Measurements from ENCODE around the gene DSN1.

Gene DSN1

DNA sequence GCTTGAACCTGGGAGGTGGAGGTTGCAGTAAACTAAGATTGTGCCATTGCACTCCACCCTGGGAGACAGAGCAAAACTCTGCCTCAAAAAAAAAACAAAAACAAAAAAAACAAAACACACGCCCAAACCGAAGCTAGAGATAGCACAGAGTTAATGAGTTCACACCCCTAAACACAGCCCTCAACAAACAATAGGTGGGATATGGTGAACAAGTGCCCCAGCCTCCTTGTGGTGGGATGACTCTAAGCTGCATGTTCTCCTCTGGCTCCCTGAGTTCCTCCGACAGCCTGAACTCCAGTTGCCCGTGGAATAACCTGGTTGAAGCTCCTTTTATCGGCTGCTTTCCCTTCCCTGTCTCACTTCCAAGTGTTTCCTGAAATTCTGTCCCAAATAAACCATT, 22.1 kb upstream of the DSN1 start:
- DNase-seq (ENCODE audit: low spot score) = no peak

- DNase-seq (ENCODE audit: low spot score) = no peak
Measured at GRCh38 chr20:36794116-36794474, 20.5 kb upstream of the DSN1 start.

DNA sequence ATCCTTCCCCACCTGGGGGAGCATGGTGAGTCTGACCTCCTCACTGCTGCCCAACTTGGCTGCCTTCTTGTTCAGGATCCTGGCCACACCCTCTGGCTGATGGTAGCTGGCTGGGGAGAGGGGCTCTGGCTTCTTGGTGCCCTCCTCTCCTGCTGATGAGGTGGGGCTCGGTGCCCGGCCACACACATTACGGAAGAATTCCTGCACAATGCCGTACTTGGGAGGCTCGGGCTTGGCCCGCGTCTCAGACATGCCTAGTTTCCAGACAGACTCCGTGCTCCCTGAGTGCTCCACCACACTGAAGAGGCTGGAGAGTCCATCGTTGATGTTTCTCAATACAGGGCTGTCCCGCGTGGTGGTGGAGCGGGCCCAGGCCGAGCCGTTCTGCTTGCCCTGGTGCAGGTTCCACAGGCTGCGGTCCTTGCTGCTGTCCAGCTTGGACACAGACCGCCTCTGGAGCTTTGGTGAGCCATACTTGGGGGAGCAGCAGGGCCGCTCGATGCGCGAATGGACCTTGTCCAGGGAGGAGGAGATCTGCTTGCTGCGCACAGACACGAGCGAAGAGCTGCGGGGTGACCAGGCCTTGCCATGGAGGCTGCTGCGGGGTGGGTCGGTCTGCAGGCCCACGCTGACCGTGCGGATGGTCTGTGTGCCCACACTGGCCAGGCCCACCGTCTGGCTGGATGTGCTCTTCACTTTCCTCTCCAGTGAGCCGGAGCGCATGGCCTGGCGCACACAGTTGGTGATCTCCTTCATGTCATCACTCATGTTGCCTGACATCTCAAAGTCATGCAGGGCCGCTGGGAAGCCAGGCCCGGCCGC, 19.9 kb upstream of the DSN1 start:
- no peak for DNase-seq (ENCODE audit: low spot score)

DNA sequence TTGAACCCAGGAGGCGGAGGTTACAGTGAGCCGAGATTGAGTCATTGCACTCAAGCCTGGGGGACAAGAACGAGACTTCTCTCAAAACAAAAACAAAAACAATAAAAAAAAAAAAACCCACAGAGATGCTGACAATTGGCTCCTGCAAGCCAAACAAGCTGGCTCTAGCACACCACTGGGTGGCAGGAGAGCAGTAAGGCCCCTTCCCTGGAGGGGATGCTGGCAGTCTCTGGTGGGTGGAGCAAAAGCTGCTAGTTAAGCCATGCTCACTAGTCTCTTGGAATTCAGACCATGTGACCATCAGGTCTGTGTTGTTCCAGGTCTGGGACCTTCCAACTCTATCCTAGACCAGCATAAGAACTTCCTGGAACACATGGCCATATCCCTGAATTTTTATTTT, 18.9 kb upstream of the DSN1 start:
- DNase-seq (ENCODE audit: low spot score) = peak; percentile 79

DNA sequence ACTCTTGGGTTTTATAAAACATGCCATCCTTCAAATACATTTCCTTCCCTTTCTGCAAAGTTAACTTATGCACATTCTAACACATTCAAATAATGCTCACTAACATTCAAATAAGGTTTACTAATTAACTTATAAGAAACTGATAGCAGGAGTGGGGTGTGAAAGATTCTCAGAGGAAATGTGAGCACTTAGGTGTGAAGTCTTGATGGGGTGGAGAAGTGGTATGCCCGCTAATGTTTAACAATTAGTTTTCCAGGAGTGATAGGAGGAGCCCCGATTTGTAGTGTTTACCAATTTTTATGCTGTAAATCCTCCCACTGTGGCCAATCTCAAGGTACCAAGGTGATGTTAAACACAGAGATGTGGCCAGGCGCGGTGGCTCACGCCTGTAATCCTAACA, 18.3 kb upstream of the DSN1 start:
- DNase-seq (ENCODE audit: low spot score) = no peak

GRCh38 chr20:36786663-36787062, 13.1 kb upstream of the DSN1 start:
- no peak for DNase-seq (ENCODE audit: low spot score)

- no peak for DNase-seq (ENCODE audit: low spot score)
Measured at GRCh38 chr20:36786246-36786645, 12.7 kb upstream of the DSN1 start.

DNA sequence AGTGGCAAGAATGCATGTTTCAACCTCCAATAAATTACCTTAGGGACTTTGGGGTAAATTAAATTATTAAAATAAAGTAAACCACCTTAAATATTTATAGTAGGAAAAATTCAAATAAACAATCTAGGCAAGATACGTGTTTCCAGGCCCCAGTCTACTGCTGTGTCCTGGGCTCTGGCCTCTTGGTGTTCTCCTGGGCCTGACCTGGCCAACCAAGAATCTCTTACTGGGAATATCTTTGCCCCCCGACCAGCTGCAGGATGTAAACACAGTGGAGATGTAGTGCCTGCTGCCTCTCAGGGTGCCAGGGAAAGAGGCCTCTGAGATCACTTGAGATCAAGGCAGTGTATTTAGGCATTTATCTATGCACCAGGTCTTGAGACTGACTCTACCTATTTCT, 11.7 kb upstream of the DSN1 start:
- DNase-seq (ENCODE audit: low spot score) = no peak

DNA sequence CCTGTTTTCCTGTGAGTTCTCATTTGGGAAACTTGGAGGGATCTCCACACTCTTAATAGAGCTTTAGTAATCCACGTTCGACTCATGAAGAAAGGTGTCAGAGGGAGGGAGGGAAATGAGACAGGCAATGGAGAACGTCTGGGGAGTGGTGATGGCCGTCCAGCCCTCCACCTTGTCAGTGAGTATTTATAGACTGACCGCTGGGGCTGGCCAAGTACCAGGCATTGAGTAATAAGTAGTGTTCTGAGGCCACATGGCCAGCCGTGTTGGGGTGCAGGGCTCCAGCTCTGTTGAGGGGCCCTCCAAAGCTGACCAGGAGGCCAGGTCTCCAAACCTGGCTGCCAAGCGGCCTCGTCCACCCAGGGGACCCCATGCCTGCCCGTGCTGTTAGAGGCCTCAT, 11.3 kb upstream of the DSN1 start:
- DNase-seq (ENCODE audit: low spot score) = no peak

GRCh38 chr20:36784116-36784515, 10.6 kb upstream of the DSN1 start:
- DNase-seq (ENCODE audit: low spot score) = no peak

GRCh38 chr20:36779656-36780025, 6.1 kb upstream of the DSN1 start:
- DNase-seq (ENCODE audit: low spot score) = no peak

DNA sequence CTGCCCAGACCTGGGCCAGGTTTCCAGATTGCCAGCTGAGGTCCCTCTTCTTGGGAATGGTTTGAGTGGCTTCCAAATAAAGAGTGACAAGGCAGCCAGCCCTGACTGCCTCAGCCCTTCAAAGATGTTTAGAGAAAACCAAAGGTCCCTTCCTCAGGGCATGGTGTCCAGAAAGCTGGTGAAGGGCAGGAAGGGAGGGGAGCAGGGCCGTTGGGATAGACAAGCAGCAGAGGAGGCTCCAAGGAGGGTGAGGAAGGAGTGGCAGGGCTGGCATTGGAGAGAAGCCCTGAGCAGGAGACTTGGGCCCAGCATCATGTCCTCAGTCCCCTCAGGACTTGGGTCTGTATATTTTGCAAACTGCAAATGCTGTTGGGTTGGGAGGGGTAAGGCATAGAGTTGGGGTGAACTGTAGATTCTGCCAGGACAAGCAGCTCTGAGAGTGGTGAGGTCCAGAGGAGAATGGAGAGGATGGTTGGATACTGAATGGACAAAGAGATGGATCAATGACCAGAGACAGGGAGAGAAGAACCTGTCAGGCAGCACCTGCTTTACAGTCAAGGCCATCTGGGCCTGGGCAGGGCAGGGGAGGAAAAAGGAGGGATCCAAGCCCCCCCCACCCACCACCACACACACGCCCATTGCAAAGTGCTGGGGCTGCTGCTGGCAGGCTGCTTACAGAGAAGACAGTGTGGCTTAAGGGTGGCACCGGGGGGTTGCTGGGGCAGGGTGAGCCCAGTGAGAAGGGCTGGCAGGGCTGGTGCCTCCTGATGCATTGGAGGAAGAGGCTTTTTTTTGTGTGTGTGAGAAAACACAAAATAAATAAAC, 5.5 kb upstream of the DSN1 start:
- no peak for DNase-seq (ENCODE audit: low spot score)

GRCh38 chr20:36777576-36777975, 4.0 kb upstream of the DSN1 start:
- no peak for DNase-seq (ENCODE audit: low spot score)

- no peak for DNase-seq (ENCODE audit: low spot score)
Measured at GRCh38 chr20:36777167-36777566, 3.6 kb upstream of the DSN1 start.

DNA sequence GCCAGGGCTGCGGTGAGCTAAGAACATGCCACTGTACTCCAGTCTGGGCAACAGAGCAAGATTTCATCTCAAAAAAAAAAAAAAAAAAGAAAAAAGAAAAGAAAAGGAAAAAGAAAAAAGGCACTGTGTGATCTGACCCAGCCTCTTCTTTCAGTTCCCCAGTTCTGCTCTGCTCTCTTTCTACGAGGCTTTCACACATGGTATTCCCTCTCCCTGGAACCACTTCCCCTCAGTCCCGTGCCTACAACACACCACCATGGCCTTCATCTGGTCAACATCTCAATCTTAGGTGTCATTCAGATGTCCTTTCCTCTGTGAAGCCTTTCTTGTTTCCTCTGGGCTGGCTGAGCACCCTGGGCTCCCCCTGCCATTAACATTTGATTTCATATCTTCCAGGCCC, 2.3 kb upstream of the DSN1 start:
- no peak for DNase-seq (ENCODE audit: low spot score)

- DNase-seq (ENCODE audit: low spot score) = no peak
Measured at GRCh38 chr20:36775196-36775595, 1.6 kb upstream of the DSN1 start.

DNA sequence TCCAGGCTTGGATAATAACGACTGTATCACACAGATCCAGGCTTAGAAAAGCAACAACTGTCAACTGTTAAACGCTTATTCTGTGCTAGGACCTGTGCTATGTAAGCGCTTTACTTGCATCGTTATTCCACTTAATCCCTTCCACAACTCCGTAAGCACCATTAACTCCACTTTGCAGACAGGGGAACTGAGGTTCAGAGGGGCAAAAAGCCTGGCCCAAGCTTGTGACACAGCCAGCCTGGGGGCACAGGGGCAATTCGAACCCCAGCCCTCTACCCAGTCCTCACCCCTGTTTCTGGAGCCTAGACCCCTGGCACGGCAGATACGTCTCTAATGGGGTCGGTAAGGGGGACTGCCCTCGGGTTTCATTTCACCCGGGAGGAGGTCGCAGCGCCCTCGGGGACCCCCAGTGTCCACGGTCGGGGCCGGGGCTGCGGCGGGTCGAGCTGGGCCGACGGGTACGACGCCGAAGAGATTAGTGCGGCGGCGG, 411 bp downstream of the DSN1 start:
- DNase-seq (ENCODE audit: low spot score) = peak; percentile 34

DNA sequence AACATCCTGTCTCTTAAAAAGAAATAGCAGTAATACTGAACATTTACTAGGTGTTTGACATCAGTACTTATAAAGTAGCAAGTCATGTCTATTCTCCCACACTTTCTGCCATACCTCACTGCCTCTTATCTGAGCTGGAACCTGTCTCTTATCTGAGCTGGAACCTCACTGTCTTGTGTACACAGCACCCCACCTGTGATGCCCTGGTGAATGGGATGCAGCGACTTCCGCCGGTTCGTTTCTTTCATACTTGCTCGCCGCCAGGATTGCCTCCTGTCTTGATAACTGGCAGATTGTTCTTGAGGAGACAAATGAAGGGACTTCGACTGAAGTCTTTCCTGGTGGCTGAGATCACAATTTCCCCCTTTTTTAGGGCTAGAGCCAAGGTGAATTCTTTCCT, 2.9 kb downstream of the DSN1 start:
- DNase-seq (ENCODE audit: low spot score) = no peak

DNA sequence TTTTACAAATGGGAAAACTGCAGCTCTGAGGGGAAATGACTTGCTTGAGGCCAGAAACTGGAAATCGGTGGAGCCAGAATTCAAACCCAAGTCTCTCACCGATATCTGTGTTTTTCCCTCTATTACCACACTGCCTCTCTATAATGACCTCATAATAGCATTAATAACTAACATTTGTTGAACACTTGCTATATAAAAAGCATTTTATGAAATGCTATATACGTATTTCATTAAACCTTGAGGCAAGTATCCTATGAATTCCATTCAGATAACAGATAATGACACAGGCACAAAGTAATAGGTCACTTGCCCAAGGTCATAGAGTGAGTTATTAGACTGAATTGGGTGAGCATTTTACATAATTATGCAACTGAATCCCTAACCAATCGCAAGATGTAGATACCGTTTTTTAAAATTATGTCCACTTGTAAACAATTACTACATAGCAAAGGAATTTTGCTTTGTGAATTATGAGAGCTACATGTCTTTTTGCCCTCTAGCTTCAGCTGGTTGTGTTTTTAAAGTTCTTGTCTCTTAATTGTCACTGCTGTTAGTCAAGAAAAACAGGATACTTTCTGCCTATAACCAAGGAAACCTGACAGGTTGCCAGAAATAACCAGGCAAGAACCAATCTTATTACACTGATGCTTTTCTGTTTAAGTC, 4.7 kb downstream of the DSN1 start:
- no peak for DNase-seq (ENCODE audit: low spot score)

GRCh38 chr20:36761125-36761524, 12.4 kb downstream of the DSN1 start:
- no peak for DNase-seq (ENCODE audit: low spot score)

DNA sequence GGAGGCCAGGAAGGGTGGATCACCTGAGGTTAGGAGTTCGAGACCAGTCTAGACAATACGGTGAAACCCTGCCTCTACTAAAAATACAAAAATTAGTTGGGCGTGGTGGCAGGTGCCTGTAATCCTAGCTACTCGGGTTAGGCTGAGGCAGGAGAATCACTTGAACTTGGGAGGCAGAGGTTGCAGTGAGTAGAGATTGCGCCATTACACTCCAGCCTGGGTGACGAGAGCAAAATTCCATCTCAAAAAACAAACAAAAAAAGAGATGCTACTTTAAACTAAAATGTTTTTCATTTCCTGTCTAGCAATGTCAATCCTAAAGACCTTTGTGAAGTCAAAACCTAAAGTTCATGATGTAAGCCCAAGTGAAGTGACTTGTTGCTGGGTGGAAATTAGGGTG, 12.9 kb downstream of the DSN1 start:
- DNase-seq (ENCODE audit: low spot score) = no peak

- no peak for DNase-seq (ENCODE audit: low spot score)
Measured at GRCh38 chr20:36758276-36758675, 15.3 kb downstream of the DSN1 start.

DNA sequence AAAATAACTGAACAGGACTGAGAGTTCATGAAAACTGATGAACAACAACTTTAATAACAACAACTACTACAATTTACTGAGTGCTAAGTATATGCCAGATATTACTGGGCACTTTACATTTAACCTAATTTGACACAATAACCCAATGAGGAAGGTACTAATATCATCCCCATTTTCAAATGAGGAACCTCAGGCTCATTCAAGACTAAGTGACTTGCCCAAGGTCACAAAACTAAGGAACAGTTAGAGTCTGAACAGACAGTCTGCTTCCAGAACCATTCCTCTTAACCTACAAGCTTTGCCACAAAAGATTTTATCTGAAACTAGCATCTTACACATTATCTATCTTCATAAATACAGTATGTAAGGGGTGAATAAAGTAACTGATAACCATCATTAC, 17.1 kb downstream of the DSN1 start:
- DNase-seq (ENCODE audit: low spot score) = no peak
